ENCODE measurements around the gene FADS2. TPM values are rescaled to one million over a fixed set of nuclear protein-coding genes. Genes with fewer than 3 reads are reported as not detected.
"Not testable (repeated sequence)": the region's sequence is repeated elsewhere in the genome, so short reads cannot be mapped to it uniquely, and the experiment has no call there.

The FADS2 gene
- total RNA-seq, 1 donor from 2014 or later, result 121 TPM

DNA sequence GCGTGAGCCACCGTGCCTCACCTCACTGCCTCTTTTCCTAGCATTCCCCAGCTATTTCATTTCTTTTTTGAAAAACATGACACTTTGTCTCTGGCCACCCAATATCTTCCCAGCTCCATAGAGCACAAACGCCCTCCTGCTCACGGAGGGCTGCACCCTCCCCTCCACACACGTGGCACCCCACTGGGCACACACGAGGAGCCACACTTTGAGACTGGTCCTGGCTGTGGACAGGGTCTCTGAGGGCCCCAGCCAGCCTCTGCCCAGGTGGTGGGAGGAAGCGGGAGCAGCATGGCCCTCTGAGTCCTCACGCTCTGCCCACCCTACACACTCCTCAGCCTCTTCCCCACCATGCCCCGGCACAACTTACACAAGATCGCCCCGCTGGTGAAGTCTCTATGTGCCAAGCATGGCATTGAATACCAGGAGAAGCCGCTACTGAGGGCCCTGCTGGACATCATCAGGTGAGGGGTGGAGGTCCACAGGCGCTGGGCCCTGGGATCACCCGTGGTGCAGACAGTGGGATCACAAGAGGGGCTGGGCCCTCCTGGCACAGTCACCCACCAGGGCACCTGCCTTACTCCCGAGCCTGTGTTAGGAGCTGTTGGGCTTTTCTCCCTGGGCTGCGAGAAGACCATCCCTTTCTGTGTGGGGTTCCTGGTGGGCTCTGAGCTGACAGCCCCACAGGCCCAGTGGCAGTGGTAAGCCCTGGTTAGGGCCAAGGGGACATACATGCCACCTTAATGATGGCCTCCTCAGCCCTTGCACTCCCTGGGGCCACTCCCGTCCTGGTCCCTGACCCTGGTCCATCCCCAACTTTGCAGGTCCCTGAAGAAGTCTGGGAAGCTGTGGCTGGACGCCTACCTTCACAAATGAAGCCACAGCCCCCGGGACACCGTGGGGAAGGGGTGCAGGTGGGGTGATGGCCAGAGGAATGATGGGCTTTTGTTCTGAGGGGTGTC is 37.0 kb downstream of the FADS2 start:
- FAIRE-seq, result no peak
- DNase-seq (ENCODE audit: low spot score in 2 of 2), result no peak

- DNase-seq (ENCODE audit: low spot score in 2 of 2) (no peak), FAIRE-seq (no peak)
Observed at GRCh38 chr11:61866231-61866957, 38.3 kb downstream of the FADS2 start.

GRCh38 chr11:61866958-61867343 is 38.9 kb downstream of the FADS2 start:
- FAIRE-seq, result no peak

GRCh38 chr11:61868571-61869428 is 40.7 kb downstream of the FADS2 start:
- no peak for DNase-seq (ENCODE audit: low spot score in 2 of 2)
- FAIRE-seq, result no peak

More at GRCh38 chr11:61866958-61867343, 38.9 kb downstream of the FADS2 start:
- no peak for DNase-seq (ENCODE audit: low spot score in 2 of 2)

DNA sequence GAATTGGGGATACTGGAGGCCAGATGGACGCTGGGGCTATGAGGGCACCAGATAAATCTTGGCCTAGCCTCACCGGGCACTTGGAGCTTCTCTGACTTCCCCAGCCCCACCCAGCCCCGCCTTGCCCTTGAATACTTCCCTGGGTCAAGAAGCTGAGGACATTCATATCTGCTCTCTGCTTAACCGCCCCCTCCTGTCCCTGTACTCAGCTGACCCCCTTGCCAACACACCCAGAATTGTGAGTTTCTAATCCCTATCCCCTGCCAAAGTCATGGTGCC is 41.3 kb downstream of the FADS2 start:
- no peak for DNase-seq (ENCODE audit: low spot score in 2 of 2)
- FAIRE-seq, result no peak

- FAIRE-seq, result no peak
- DNase-seq (ENCODE audit: low spot score in 2 of 2), result no peak
Observed at GRCh38 chr11:61869708-61870451, 41.8 kb downstream of the FADS2 start.

GRCh38 chr11:61870541-61871031 is 42.5 kb downstream of the FADS2 start:
- DNase-seq (ENCODE audit: low spot score in 2 of 2), result no peak
- no peak for FAIRE-seq

- DNase-seq (ENCODE audit: low spot score in 2 of 2), result peak; percentile 70 to 91
- no peak for FAIRE-seq
Observed at GRCh38 chr11:61871158-61871597, 43.1 kb downstream of the FADS2 start.

DNA sequence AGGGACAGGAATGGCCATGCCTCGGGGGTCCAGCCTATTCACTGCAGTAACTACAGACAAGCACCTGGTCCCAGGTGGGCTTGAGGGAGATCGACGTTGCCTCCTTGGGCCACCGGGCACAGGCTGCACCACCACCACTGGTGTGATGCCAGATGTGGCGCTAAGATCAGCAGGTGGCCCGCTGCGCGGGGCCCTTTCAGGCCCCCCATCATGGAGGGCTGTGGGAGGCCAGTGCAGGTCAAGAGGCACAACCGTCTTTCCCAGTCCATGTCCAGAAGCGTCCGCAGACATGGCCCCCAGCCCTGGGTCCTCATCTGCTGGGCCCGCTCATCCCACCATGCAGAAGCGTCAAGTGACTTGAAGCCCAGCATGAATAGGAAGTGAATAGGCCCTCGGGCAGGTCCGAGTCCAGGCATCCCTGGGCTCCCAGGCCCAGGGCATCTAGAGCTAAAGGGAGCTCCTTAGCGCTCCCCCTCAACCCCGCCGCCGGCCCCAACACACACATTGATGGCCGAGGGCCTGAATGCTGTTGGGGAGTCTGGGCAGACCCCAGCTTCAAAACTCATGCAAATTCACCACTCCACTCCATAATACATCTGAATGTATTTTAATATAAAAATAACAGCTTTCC is 45.0 kb downstream of the FADS2 start:
- FAIRE-seq, result no peak
- DNase-seq (ENCODE audit: low spot score in 2 of 2), result no peak

DNA sequence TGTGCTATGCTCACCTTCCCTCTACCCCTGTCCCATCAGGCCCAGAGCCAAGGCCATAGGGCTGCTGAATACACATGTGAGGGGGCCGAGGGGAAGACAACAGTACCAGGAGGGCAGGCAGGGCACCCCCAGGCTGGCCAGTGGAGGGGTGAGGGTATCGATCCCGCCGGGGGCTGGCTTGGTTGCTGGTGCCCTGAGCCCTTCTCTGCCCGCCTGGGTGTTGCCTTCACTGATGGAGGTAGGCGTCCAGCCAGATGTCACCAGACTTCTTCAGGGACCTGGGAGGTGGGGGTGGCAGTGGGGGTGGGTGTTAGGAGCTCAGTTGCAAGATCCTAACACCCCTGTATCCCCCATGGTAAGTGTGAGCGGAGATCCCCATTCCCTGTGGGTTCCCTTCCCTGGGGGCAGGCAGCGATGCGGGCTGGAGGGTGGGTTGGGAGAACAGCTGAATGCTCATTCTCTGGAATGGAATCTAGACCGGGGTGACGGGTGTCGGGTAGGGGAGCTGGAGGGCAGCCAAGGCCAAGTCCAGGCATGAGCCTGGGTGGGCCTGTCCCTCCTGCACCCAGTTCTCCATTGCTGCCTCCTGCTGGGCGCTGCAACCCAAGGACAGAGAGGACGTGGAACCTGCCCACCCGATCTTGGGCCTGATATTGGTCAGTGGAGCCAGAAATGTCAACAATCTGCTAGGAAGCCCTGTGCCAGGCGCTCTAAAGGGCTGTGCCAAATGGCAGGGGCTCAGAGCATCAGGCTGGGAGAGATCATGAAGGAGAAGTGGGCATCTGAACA is 45.7 kb downstream of the FADS2 start:
- FAIRE-seq, result no peak
- no peak for DNase-seq (ENCODE audit: low spot score in 2 of 2)

DNA sequence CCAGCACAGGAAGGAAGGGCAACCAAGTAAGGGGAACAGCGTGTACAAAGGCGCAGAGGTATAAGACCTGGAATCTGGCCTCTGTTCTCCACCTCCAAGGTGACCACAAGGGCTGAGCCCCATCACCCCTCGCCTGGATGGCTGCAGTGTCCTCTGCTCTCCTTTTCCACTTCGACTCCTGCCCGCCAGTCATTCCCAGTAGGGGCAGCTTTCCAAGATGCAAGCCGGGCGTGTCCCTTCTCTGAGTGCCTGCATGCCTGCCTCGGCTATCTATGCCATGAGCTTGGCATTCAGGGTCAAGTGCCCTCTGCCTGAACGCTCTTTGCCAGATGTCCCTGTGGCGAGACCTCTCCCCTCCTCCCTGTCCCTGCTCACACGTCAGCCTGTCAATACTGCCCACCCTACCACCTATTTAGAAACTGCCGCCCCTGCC is 46.3 kb downstream of the FADS2 start:
- FAIRE-seq, result no peak
- no peak for DNase-seq (ENCODE audit: low spot score in 2 of 2)

DNA sequence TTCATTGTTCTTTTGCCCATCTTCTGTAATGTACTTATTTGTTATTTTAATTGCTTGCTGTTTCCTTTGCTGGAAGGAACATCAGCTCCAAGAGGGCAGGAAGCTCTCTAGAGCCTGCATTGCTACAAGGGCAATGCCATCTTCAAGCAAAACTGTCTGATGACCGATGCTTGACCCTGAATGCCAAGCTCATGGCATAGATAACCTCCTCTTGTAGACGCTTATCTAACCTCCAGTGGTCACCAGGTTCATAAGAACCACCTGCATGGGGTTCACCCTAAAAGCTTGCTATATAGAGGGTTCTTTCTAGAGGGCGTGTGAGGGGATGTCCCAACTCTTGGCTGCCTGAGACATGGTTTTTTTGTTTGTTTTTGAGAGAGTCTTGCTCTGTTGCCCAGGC is 46.8 kb downstream of the FADS2 start:
- no peak for DNase-seq (ENCODE audit: low spot score in 2 of 2)
- no peak for FAIRE-seq

GRCh38 chr11:61875698-61876097 is 47.6 kb downstream of the FADS2 start:
- no peak for DNase-seq (ENCODE audit: low spot score in 2 of 2)
- FAIRE-seq, result no peak

- no peak for DNase-seq (ENCODE audit: low spot score in 2 of 2)
- no peak for FAIRE-seq
Observed at GRCh38 chr11:61879152-61879551, 51.1 kb downstream of the FADS2 start.

GRCh38 chr11:61880031-61880430 is 51.9 kb downstream of the FADS2 start:
- DNase-seq (ENCODE audit: low spot score in 2 of 2) (no peak), FAIRE-seq (no peak)

- DNase-seq (ENCODE audit: low spot score in 2 of 2) (no peak), FAIRE-seq (no peak)
Observed at GRCh38 chr11:61880454-61880853, 52.4 kb downstream of the FADS2 start.

DNA sequence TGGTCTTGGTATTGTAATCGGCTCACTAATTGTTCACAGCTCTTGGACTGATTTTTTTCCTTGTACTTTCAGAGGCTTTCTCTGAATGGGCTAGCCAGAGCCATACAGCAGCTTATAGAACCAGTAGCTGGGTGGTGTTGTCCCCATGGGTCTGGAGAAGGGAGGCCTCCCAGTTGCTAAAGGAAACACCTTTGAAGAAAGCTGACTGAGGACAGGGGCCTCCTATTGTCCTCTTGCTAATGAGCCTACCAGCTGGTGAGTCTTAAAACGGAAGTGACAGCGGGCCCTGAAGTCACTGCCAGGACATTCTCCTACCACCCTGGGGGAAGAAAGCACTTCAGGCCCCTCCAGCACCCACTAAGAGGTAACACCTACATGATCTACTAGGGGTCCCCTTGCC is 53.3 kb downstream of the FADS2 start:
- DNase-seq (ENCODE audit: low spot score in 2 of 2) (no peak), FAIRE-seq (no peak)

- DNase-seq (ENCODE audit: low spot score in 2 of 2); FAIRE-seq: not testable (repeated sequence)
Observed at GRCh38 chr11:61882267-61882666, 54.2 kb downstream of the FADS2 start.

DNA sequence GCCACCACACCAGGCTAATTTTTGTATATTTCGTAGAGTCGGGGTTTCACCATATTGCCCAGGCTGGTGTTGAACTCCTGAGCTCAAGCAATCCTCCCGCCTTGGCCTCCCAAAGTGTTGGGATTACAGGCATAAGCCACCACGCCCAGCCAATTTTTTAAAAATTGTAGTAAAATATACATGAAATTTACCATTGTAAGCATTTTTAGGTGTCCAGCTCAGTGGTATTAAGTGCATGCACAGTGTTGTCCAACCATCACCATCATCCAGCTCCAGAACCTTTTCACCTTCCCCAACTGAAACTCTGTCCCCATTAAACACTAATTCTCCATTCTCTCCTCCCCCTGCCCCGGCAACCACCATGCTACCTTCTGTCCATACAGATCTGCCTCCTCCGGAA is 54.8 kb downstream of the FADS2 start:
- no peak for FAIRE-seq

More for the DNA sequence above, 54.8 kb downstream of the FADS2 start:
- no peak for DNase-seq (ENCODE audit: low spot score in 2 of 2)
